Fibroblast of mammary gland (primary cell): ENCODE data around the gene USP12.

Source experiments
- DNase-seq: peaks from one replicate; pipeline ENCODE4 v3.0.0-alpha.2; 2010; ENCODE audit warnings: low read depth
- H3K4me3 ChIP-seq: 2 replicates; pipeline ENCODE4 v1.5.1; 2011; ENCODE audit warnings: low read depth, mild to moderate bottlenecking, low read length, moderate library complexity; ENCODE audit not compliant: control insufficient read depth
- TF ChIP-seq, protein P1 (sequence below): conservative IDR thresholded peaks from 2 replicates; pipeline ENCODE4 v1.5.1; 2011; ENCODE audit warnings: low read depth, low read length, inconsistent platforms; ENCODE audit not compliant: control insufficient read depth, insufficient read depth

Gene USP12

DNA sequence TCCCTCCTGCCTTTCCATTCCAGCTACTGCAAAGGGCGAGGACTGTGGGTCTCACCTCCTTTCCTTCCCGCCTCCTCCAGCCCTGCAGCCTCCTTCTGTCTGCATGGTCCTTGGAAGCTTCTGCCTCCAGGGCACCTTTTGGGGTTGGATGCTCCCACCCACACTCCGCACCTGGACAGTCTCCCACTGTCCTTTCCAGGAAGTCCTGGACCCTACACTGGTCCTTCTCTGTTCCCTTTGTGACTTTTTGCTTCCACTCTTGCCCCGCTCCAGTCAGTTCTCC lies 130.8 kb downstream of the USP12 start:
- TF ChIP-seq, protein P1, sequence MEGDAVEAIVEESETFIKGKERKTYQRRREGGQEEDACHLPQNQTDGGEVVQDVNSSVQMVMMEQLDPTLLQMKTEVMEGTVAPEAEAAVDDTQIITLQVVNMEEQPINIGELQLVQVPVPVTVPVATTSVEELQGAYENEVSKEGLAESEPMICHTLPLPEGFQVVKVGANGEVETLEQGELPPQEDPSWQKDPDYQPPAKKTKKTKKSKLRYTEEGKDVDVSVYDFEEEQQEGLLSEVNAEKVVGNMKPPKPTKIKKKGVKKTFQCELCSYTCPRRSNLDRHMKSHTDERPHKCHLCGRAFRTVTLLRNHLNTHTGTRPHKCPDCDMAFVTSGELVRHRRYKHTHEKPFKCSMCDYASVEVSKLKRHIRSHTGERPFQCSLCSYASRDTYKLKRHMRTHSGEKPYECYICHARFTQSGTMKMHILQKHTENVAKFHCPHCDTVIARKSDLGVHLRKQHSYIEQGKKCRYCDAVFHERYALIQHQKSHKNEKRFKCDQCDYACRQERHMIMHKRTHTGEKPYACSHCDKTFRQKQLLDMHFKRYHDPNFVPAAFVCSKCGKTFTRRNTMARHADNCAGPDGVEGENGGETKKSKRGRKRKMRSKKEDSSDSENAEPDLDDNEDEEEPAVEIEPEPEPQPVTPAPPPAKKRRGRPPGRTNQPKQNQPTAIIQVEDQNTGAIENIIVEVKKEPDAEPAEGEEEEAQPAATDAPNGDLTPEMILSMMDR: no peak
- no peak overlapping the region for H3K4me3 ChIP-seq
- no peak for DNase-seq

DNA sequence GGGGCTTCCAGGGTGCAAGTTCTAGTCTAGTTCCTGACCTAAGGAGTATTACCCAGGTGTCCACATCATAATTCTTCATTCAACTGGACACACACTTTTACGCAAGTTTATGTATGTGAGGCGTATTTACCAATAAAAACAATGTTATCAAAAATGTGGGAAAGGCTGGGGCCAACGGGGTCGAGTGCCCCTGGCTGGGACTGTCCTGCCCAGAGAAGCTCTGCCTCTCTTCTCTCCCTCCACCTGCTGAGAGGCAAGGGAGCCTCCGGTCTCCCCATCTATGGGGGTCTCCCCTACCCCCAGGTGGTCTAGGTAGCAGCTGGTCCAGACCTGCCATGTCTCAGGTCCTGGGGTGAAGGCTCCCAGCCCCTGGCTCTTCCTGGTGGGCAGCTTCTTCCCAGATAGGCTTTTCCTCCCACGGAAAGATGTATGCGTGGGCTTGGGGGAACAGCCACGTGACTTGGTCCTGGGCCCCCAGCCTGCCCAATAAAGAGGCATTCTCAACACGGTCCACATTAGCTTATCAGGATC lies 132.4 kb downstream of the USP12 start:
- TF ChIP-seq, protein P1: no peak
- no peak for DNase-seq
- H3K4me3 ChIP-seq: no peak overlapping the region

DNA sequence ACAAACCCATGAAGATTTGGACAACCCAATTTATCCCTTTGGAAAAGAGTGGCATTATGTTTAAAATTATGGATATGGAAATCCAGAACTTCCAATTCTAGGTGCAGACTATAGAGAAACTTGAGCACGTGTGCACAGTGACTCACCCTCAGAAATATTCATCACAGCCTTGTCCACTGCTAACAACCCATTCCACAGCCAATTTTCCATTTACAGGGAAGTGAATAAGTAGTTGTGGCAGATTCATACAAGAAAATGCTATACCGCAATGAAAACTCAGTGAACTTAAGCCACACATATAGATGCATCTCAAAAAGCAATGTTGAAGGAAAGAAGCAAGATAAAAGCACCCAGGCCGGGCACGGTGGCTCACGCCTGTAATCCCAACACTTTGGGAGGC lies 133.3 kb downstream of the USP12 start:
- DNase-seq: peak; percentile 67
- TF ChIP-seq, protein P1: no peak
- H3K4me3 ChIP-seq: no peak overlapping the region

DNA sequence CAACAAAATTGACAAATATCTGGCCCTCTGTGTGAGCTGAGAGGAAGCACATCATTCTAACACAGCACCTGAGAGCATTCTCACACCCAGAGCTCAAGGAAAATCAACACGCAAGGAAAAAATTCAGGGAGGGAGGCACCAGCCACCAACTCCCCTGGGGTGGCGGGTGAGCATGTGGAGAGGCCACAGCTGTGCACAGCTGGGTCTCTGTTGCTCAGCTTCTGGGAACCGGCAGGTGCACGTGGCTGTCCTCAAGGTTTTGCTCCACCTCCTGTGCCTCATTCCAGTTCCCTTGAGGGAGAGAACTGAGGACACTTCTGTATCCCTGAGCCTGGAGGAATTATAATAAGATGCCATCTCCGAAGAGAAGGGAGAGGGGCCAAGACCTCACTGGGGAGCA lies 134.0 kb downstream of the USP12 start:
- H3K4me3 ChIP-seq: no peak overlapping the region
- DNase-seq: no peak
- TF ChIP-seq, protein P1: no peak

DNA sequence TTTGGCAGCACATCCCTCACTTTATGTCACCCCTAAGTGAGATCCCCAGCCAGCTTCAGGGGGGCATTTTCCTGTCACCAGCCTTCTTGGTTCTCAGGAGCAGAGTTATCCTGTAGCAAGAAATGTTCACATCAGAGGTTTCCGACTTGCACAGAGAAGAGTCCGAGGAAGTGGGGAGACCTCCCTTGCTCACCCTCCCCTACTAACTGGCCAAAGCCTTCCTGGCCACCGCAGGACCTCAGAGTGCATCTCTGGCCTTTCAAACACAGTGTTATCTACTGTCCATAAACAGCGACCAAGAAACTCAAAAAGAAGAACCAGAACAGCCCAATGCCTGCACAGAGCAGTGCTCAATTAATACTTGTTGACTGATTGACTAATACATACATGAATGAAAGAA lies 134.4 kb downstream of the USP12 start:
- no peak overlapping the region for H3K4me3 ChIP-seq
- DNase-seq: no peak
- TF ChIP-seq, protein P1: no peak

DNA sequence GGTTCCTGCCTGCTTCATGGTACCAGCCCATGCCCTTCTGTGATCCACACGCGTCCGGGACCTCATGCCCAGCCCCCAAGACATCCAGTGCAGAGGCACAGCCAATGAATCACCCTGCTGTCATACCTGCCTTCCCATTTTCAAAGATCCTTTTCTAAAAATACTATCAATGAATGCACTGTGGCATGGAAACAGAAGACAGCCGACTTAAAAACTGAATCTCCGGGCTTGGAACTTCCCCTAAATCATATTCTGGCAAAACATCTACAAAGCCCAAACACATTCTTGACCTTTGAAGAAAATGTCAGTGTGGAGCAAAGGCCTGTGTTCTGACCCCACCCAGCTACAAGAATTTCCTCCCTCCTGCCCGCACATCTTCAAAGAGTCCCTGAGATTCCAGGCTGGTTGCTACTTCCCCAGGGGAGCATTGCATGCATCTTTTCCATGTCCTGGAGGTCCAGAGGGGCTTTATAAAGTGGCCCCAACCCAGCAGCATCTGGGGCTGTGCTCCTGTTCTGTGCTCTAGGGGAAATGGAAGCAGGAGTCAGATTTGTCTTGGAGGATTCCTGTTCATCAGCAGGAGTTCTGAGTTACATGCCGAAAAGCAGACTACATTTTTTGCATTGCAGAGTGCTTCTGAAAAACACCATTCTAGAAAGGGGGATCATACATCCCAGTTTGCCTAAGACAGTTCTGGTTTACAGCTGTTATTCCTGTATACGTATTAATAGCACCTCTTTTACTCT lies 135.2 kb downstream of the USP12 start:
- H3K4me3 ChIP-seq: no peak overlapping the region

More for the DNA sequence above, 135.2 kb downstream of the USP12 start:
- TF ChIP-seq, protein P1: no peak
- DNase-seq: no peak
